Tibial nerve (tissue), 4 donors: Measurements from ENCODE around the gene SAGE1. TPM values are rescaled to one million over a fixed set of nuclear protein-coding genes. Genes with fewer than 3 reads are reported as not detected.
"Not testable (repeated sequence)": the region's sequence is repeated elsewhere in the genome, so short reads cannot be mapped to it uniquely, and the experiment has no call there.

Experiments used
- DNase-seq, 2 donors: peaks; one replicate each; pipeline ENCODE4 v3.0.0-alpha.2; 2019; ENCODE audit warnings: low spot score in 2 of 2
- H3K27ac ChIP-seq, 4 donors: fragments of 200-600 bp; sonication (generic) in 3 of 4; one replicate each; pipeline ENCODE4 v1.5.1; 2017 to 2019; ENCODE audit warnings: mild to moderate bottlenecking in 1 of 4
- H3K27me3 ChIP-seq, 2 donors: fragments of 200-600 bp; sonication (generic) in 1 of 2; one replicate each; pipeline versions ENCODE4 v1.5.1 to v1.6.0; 2017 to 2019
- H3K36me3 ChIP-seq, 3 donors: fragments of 200-600 bp; sonication (generic); one replicate each; pipeline ENCODE4 v1.5.1; 2018 to 2019
- H3K4me1 ChIP-seq, 4 donors: fragments of 200-600 bp; sonication (generic) in 3 of 4; one replicate each; pipeline ENCODE4 v1.5.1; 2017 to 2019
- H3K4me3 ChIP-seq, 4 donors: fragments of 200-600 bp; sonication (generic) in 3 of 4; one replicate each; pipeline ENCODE4 v1.5.1; 2017 to 2019; ENCODE audit warnings: mild to moderate bottlenecking in 1 of 4, moderate library complexity in 1 of 4
- H3K9me3 ChIP-seq, 4 donors: fragments of 200-600 bp; sonication (generic) in 3 of 4; one replicate each; pipeline ENCODE4 v1.5.1; 2017 to 2019
- CTCF ChIP-seq, 5 experiments: fragments of 200-600 bp in 3 of 5; fragments of 450-650 bp in 2 of 5; sonication (generic) in 3 of 5; IDR thresholded peaks; one replicate each; pipeline ENCODE4 v1.5.1; 2016 to 2019; ENCODE audit warnings: antibody characterized with exemption in 5 of 5, mild to moderate bottlenecking in 3 of 5, moderate library complexity in 2 of 5
- EP300 ChIP-seq, 2 donors: sonication (generic); formaldehyde crosslinking; IDR thresholded peaks; one replicate each; pipeline ENCODE4 v1.6.1; 2017; ENCODE audit warnings: antibody characterized with exemption in 2 of 2, mild to moderate bottlenecking in 1 of 2
- POLR2A ChIP-seq, 2 donors: fragments of 450-650 bp; IDR thresholded peaks; one replicate each; pipeline ENCODE4 v1.6.1; 2017; ENCODE audit warnings: antibody characterized with exemption in 2 of 2, mild to moderate bottlenecking in 2 of 2, moderate library complexity in 2 of 2
- WGBS, 2 donors: methylation state at CpG; one replicate each; pipeline ENCODE4 v1.1.5; 2018; 5-methylcytosine and 5-hydroxymethylcytosine counted together
- total RNA-seq, 4 donors: library from RNA; depleted of rRNA; stranded (reverse); fragments of >200 nt; gene quantifications; one replicate each; pipeline ENCODE4 v1.1.0, GENCODE V29; 2016

SAGE1 gene
- total RNA-seq, 4 donors from 2014 or later = not detected

- no peaks in the 10 kb centered on the region for H3K36me3 ChIP-seq
- no peak for TF ChIP-seq EP300 (IDR thresholded peaks at IDR 0.05)
- no peak for TF ChIP-seq CTCF (IDR thresholded peaks at IDR 0.05)
- TF ChIP-seq POLR2A (IDR thresholded peaks at IDR 0.05) = no peak
- H3K27me3 ChIP-seq = peaks cover 0 to 4% of the 10 kb centered on the region in 2 donors
- 77 to 88% methylated on average over 5 of the region's 5 CpGs for WGBS, 2 donors
- no peaks in the 10 kb centered on the region for H3K9me3 ChIP-seq
- H3K4me3 ChIP-seq = no peak overlapping the region
- DNase-seq = no peak
- H3K4me1 ChIP-seq = no peaks in the 10 kb centered on the region
- H3K27ac ChIP-seq = no peak overlapping the region
Observed at GRCh38 chrX:135910251-135910650, 16.7 kb downstream of the SAGE1 start.

- no peak for TF ChIP-seq CTCF (IDR thresholded peaks at IDR 0.05)
- no peak for TF ChIP-seq EP300 (IDR thresholded peaks at IDR 0.05)
Observed at GRCh38 chrX:135914404-135914803, 20.9 kb downstream of the SAGE1 start.

GRCh38 chrX:135920516-135920915 lies 27.0 kb downstream of the SAGE1 start:
- H3K4me3 ChIP-seq, DNase-seq, H3K9me3 ChIP-seq, H3K27ac ChIP-seq, H3K36me3 ChIP-seq, H3K4me1 ChIP-seq: not testable (repeated sequence)
- whole genome bisulfite sequencing, 2 donors = 41 to 56% methylated on average over 1 of the region's 1 CpG
- peaks cover 0 to 23% of the 10 kb centered on the region in 2 donors for H3K27me3 ChIP-seq

More at GRCh38 chrX:135914404-135914803, 20.9 kb downstream of the SAGE1 start:
- WGBS, 2 donors = 77 to 96% methylated on average over 5 of the region's 5 CpGs
- no peak for DNase-seq
- Histone ChIP-seq H3K36me3 (no peaks in the 10 kb centered on the region), H3K27ac (no peak overlapping the region), H3K9me3 (no peaks in the 10 kb centered on the region), H3K4me1 (no peaks in the 10 kb centered on the region), H3K27me3 (peaks cover 0 to 19% of the 10 kb centered on the region in 2 donors), H3K4me3 (no peak overlapping the region)

GRCh38 chrX:135923353-135923752 lies 29.8 kb downstream of the SAGE1 start:
- TF ChIP-seq CTCF (IDR thresholded peaks at IDR 0.05) = no peak
- TF ChIP-seq POLR2A (IDR thresholded peaks at IDR 0.05) = no peak
- no peak for TF ChIP-seq EP300 (IDR thresholded peaks at IDR 0.05)
- 55 to 91% methylated on average over 5 of the region's 5 CpGs for WGBS, 2 donors
- DNase-seq = no peak
- Histone ChIP-seq H3K27me3 (peaks cover 0 to 11% of the 10 kb centered on the region in 2 donors), H3K9me3 (no peaks in the 10 kb centered on the region), H3K27ac (no peak overlapping the region), H3K4me3 (no peak overlapping the region), H3K4me1 (no peaks in the 10 kb centered on the region), H3K36me3 (no peaks in the 10 kb centered on the region)

DNA sequence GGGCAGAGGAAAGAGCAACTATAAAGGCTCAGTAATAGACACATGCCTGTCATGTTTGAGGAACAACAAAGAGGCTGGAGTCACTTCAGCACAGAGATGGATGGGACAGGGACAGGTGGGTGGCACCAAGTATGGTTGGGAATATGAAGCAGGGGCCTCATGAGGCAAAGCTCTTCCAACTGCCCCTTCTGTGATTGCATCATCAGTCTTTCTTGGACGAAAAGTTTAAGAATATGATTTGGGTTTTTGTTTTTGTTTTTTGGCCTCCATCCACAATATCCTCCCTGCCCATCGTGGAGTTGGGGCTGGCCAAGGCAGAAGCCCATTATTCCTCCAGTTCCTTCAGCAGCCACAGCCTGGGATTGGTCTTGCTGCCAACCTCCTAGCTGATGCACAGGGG lies 34.4 kb downstream of the SAGE1 start:
- H3K36me3 ChIP-seq = no peaks in the 10 kb centered on the region
- WGBS, 2 donors = 29 to 42% methylated on average over 2 of the region's 2 CpGs
- TF ChIP-seq POLR2A (IDR thresholded peaks at IDR 0.05) (no peak), CTCF (IDR thresholded peaks at IDR 0.05) (no peak), EP300 (IDR thresholded peaks at IDR 0.05) (no peak)
- H3K4me1 ChIP-seq = no peaks in the 10 kb centered on the region
- H3K27me3 ChIP-seq = peaks cover 0 to 16% of the 10 kb centered on the region in 2 donors
- no peak overlapping the region for H3K4me3 ChIP-seq
- no peaks in the 10 kb centered on the region for H3K9me3 ChIP-seq
- no peak for DNase-seq
- H3K27ac ChIP-seq = no peak overlapping the region
